Esophagus muscularis mucosa (tissue), 4 donors: ENCODE data around the gene LRMDA. TPM values are rescaled to one million over a fixed set of nuclear protein-coding genes. Genes with fewer than 3 reads are reported as not detected.

Experiments used
- DNase-seq: peaks from one replicate; pipeline ENCODE4 v3.0.0-alpha.2; 2017; ENCODE audit errors: extremely low spot score
- H3K27ac ChIP-seq, 4 donors: fragments of 200-600 bp; sonication (generic); replicated peaks in 1 of 4; 1 replicate in 3 of 4; 2 replicates in 1 of 4; pipeline ENCODE4 v1.5.1; 2016 to 2019; ENCODE audit warnings: mild to moderate bottlenecking in 1 of 4
- H3K27me3 ChIP-seq, 4 donors: fragments of 200-600 bp; sonication (generic); one replicate each; pipeline versions ENCODE4 v1.5.1 to v1.6.0; 2016 to 2019
- H3K36me3 ChIP-seq, 4 donors: fragments of 200-600 bp; sonication (generic); one replicate each; pipeline ENCODE4 v1.5.1; 2016 to 2019
- H3K4me1 ChIP-seq, 4 donors: fragments of 200-600 bp; sonication (generic); one replicate each; pipeline ENCODE4 v1.5.1; 2016 to 2019
- H3K4me3 ChIP-seq, 4 donors: fragments of 200-600 bp; sonication (generic); 1 replicate in 2 of 4; 2 replicates in 2 of 4; pipeline ENCODE4 v1.5.1; 2016 to 2019; ENCODE audit warnings: mild to moderate bottlenecking in 4 of 4, moderate library complexity in 1 of 4
- H3K9me3 ChIP-seq, 4 donors: fragments of 200-600 bp; sonication (generic); 1 replicate in 3 of 4; 2 replicates in 1 of 4; pipeline ENCODE4 v1.5.1; 2016 to 2019
- EP300 ChIP-seq: sonication (generic); formaldehyde crosslinking; IDR thresholded peaks from one replicate; pipeline ENCODE4 v1.6.1; 2017; ENCODE audit warnings: antibody characterized with exemption
- POLR2A ChIP-seq: fragments of 450-650 bp; IDR thresholded peaks from one replicate; pipeline ENCODE4 v1.6.1; 2017; ENCODE audit warnings: antibody characterized with exemption, moderate library complexity, mild to moderate bottlenecking, low read depth
- POLR2AphosphoS5 ChIP-seq, 2 donors: sonication (generic); formaldehyde crosslinking; IDR thresholded peaks; one replicate each; pipeline ENCODE4 v1.6.1; 2017; ENCODE audit warnings: antibody characterized with exemption in 2 of 2
- WGBS: methylation state at CpG from one replicate; pipeline ENCODE4 v1.1.5; 2018; 5-methylcytosine and 5-hydroxymethylcytosine counted together
- intact Hi-C: fragments of 100-400 bp; cut with DNase I; formaldehyde crosslinking; loops from one replicate; pipeline ENCODE4 v1.15.1; 2023
- total RNA-seq, 4 donors: library from RNA; depleted of rRNA; stranded (reverse); fragments of >200 nt; gene quantifications; one replicate each; pipeline versions ENCODE4 v1.1.0 to v1.2.1, GENCODE V29; 2016
- TF ChIP-seq, protein P1 (sequence below), 3 experiments: fragments of 200-600 bp in 2 of 3; fragments of 450-650 bp in 1 of 3; sonication (generic) in 2 of 3; IDR thresholded peaks; one replicate each; pipeline ENCODE4 v1.5.1; 2017 to 2019; ENCODE audit warnings: antibody characterized with exemption in 3 of 3, mild to moderate bottlenecking in 2 of 3, moderate library complexity in 1 of 3

The LRMDA gene
- total RNA-seq, 4 donors from 2014 or later: 14.3 to 34.9 (median 26.5) TPM

- Histone ChIP-seq H3K4me3 (no peak overlapping the region), H3K4me1 (peaks cover 0 to 8% (median 6%) of the 10 kb centered on the region in 4 donors), H3K9me3 (no peaks in the 10 kb centered on the region), H3K27me3 (no peaks in the 10 kb centered on the region), H3K36me3 (no peaks in the 10 kb centered on the region), H3K27ac (no peak overlapping the region)
- intact Hi-C loops: no loop called here
- WGBS: 89% methylated on average over 2 of the region's 2 CpGs
- TF ChIP-seq POLR2AphosphoS5 (IDR thresholded peaks at IDR 0.05) (no peak), POLR2A (no peak), EP300 (no peak)
- TF ChIP-seq, protein P1, sequence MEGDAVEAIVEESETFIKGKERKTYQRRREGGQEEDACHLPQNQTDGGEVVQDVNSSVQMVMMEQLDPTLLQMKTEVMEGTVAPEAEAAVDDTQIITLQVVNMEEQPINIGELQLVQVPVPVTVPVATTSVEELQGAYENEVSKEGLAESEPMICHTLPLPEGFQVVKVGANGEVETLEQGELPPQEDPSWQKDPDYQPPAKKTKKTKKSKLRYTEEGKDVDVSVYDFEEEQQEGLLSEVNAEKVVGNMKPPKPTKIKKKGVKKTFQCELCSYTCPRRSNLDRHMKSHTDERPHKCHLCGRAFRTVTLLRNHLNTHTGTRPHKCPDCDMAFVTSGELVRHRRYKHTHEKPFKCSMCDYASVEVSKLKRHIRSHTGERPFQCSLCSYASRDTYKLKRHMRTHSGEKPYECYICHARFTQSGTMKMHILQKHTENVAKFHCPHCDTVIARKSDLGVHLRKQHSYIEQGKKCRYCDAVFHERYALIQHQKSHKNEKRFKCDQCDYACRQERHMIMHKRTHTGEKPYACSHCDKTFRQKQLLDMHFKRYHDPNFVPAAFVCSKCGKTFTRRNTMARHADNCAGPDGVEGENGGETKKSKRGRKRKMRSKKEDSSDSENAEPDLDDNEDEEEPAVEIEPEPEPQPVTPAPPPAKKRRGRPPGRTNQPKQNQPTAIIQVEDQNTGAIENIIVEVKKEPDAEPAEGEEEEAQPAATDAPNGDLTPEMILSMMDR (IDR thresholded peaks at IDR 0.05): no peak
- no peak for DNase-seq
Measured at GRCh38 chr10:75531571-75532031, 100.2 kb downstream of the LRMDA start.

- Histone ChIP-seq H3K27ac (no peak overlapping the region), H3K27me3 (no peaks in the 10 kb centered on the region), H3K4me1 (peaks cover 0 to 8% (median 6%) of the 10 kb centered on the region in 4 donors), H3K36me3 (no peaks in the 10 kb centered on the region), H3K4me3 (no peak overlapping the region), H3K9me3 (no peaks in the 10 kb centered on the region)
- 81% methylated on average over 3 of the region's 3 CpGs for WGBS
- no peak for TF ChIP-seq POLR2A
- no peak for TF ChIP-seq POLR2AphosphoS5 (IDR thresholded peaks at IDR 0.05)
- TF ChIP-seq EP300: no peak
- TF ChIP-seq, protein P1 (IDR thresholded peaks at IDR 0.05): no peak
- no peak for DNase-seq
- intact Hi-C loops: no loop called here
Measured at GRCh38 chr10:75532253-75532924, 101.0 kb downstream of the LRMDA start.

DNA sequence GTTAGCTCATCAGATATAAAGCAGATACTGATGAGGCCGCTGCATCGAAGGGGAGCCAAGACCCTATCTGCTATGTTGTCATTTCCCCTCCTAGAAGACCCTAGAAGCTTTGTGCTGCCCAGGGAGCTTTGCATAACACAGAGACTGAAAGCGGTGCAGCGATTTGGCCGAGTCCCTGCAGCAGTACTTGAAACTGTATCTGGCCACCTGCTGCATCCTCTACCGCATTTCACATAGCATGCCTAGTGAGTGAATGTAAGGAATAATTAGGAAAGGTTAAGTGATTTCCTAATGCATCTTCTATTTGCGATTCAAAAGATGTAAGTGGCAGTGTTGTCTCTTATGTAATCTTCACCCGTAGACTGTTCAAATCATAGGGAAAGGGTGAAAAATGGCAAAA is 106.7 kb downstream of the LRMDA start:
- Histone ChIP-seq H3K27ac (no peak overlapping the region), H3K4me3 (no peak overlapping the region), H3K4me1 (peaks cover 3 to 14% (median 13%) of the 10 kb centered on the region in 4 donors), H3K9me3 (no peaks in the 10 kb centered on the region), H3K36me3 (no peaks in the 10 kb centered on the region), H3K27me3 (no peaks in the 10 kb centered on the region)
- TF ChIP-seq POLR2AphosphoS5 (IDR thresholded peaks at IDR 0.05) (no peak), POLR2A (no peak), EP300 (no peak)
- TF ChIP-seq, protein P1 (IDR thresholded peaks at IDR 0.05): no peak
- WGBS: 93% methylated on average over 8 of the region's 8 CpGs
- intact Hi-C loops: no loop called here
- DNase-seq: no peak

GRCh38 chr10:75538765-75539164 is 107.3 kb downstream of the LRMDA start:
- intact Hi-C loops: no loop called here
- Histone ChIP-seq H3K27ac (no peak overlapping the region), H3K36me3 (no peaks in the 10 kb centered on the region), H3K4me3 (no peak overlapping the region), H3K4me1 (peaks cover 3 to 20% (median 19%) of the 10 kb centered on the region in 4 donors), H3K27me3 (no peaks in the 10 kb centered on the region), H3K9me3 (no peaks in the 10 kb centered on the region)
- TF ChIP-seq POLR2A: no peak
- no peak for TF ChIP-seq POLR2AphosphoS5 (IDR thresholded peaks at IDR 0.05)
- TF ChIP-seq, protein P1 (IDR thresholded peaks at IDR 0.05): no peak
- no peak for TF ChIP-seq EP300
- WGBS: 80% methylated on average over 1 of the region's 1 CpG
- no peak for DNase-seq
